KMS-11 (cell line): ENCODE measurements around the gene SLC38A2.

Experiments
- H2AFZ ChIP-seq: fragments of 200-600 bp; sonication (generic); 2 replicates; pipeline ENCODE4 v1.6.1; 2016; ENCODE audit warnings: antibody characterized with exemption, mixed run types, low read depth
- H3K27ac ChIP-seq: fragments of 200-600 bp; sonication (generic); 2 replicates; pipeline ENCODE4 v1.6.1; 2016; ENCODE audit warnings: mild to moderate bottlenecking, mixed run types
- H3K27me3 ChIP-seq: fragments of 200-600 bp; sonication (generic); 2 replicates; pipeline ENCODE4 v1.6.1; 2017; ENCODE audit warnings: mild to moderate bottlenecking, low read depth, mixed run types, moderate library complexity; ENCODE audit not compliant: insufficient read depth
- H3K36me3 ChIP-seq: fragments of 200-600 bp; sonication (generic); 2 replicates; pipeline ENCODE4 v1.6.1; 2017; ENCODE audit warnings: mild to moderate bottlenecking, mixed run types; ENCODE audit not compliant: insufficient read depth
- H3K4me1 ChIP-seq: fragments of 200-600 bp; sonication (generic); 2 replicates; pipeline ENCODE4 v1.6.1; 2016; ENCODE audit warnings: mild to moderate bottlenecking, low read depth, mixed run types; ENCODE audit not compliant: poor library complexity, severe bottlenecking
- H3K4me2 ChIP-seq: fragments of 200-600 bp; sonication (generic); 2 replicates; pipeline ENCODE4 v1.7.0; 2016; ENCODE audit warnings: mild to moderate bottlenecking, mixed run types
- H3K4me3 ChIP-seq: fragments of 200-600 bp; sonication (generic); IDR thresholded peaks from 2 replicates; pipeline ENCODE4 v1.6.1; 2017; ENCODE audit warnings: low read depth, low read length, mixed read lengths; ENCODE audit not compliant: insufficient read depth
- H3K79me2 ChIP-seq: fragments of 200-600 bp; sonication (generic); 2 replicates; pipeline ENCODE4 v1.6.1; 2016; ENCODE audit warnings: low read depth, mixed run types; ENCODE audit not compliant: insufficient read depth
- H3K9ac ChIP-seq: fragments of 200-600 bp; sonication (generic); 2 replicates; pipeline ENCODE4 v1.6.1; 2016; ENCODE audit warnings: mild to moderate bottlenecking, mixed run types
- H4K20me1 ChIP-seq: fragments of 200-600 bp; sonication (generic); 2 replicates; pipeline ENCODE4 v1.6.1; 2016; ENCODE audit warnings: mild to moderate bottlenecking, mixed run types; ENCODE audit not compliant: insufficient read depth
- TF ChIP-seq, protein P1 (sequence below): fragments of 200-600 bp; sonication (generic); conservative IDR thresholded peaks from 2 replicates; pipeline ENCODE4 v1.6.1; 2017; ENCODE audit warnings: low read depth, mild to moderate bottlenecking, antibody characterized with exemption, low read length, moderate library complexity, mixed read lengths

The SLC38A2 gene

DNA sequence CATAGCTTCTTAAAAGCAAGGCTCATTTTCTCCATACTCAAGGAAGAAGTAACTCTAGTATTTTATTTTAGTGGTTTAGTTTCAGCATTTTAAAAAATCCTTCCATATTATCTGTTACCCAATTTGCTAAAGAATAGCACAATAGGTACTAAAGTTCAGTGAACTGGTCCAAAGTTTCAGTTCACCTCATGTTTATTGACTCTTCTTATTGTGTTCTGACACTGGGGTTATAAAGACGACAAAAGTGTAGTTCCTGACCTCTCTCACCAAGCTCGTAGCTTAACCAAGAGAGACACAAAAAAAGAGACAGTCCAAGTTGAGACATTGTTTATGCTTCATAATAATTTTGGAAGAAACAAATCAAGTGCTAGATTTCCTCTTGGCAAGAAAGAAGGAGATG is 40.8 kb upstream of the SLC38A2 start:
- TF ChIP-seq, protein P1, sequence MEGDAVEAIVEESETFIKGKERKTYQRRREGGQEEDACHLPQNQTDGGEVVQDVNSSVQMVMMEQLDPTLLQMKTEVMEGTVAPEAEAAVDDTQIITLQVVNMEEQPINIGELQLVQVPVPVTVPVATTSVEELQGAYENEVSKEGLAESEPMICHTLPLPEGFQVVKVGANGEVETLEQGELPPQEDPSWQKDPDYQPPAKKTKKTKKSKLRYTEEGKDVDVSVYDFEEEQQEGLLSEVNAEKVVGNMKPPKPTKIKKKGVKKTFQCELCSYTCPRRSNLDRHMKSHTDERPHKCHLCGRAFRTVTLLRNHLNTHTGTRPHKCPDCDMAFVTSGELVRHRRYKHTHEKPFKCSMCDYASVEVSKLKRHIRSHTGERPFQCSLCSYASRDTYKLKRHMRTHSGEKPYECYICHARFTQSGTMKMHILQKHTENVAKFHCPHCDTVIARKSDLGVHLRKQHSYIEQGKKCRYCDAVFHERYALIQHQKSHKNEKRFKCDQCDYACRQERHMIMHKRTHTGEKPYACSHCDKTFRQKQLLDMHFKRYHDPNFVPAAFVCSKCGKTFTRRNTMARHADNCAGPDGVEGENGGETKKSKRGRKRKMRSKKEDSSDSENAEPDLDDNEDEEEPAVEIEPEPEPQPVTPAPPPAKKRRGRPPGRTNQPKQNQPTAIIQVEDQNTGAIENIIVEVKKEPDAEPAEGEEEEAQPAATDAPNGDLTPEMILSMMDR: no peak
- Histone ChIP-seq H3K27ac (no peak overlapping the region), H3K4me1 (no peaks in the 10 kb centered on the region), H3K9ac (no peak overlapping the region), H3K27me3 (no peaks in the 10 kb centered on the region), H3K4me2 (no peak overlapping the region), H3K36me3 (no peaks in the 10 kb centered on the region), H2AFZ (no peak overlapping the region), H3K4me3 (no peak overlapping the region), H3K79me2 (no peaks in the 10 kb centered on the region), H4K20me1 (no peaks in the 10 kb centered on the region)

- H3K9ac ChIP-seq: no peak overlapping the region
- no peak overlapping the region for H2AFZ ChIP-seq
- H3K4me1 ChIP-seq: no peaks in the 10 kb centered on the region
- no peaks in the 10 kb centered on the region for H4K20me1 ChIP-seq
- H3K79me2 ChIP-seq: no peaks in the 10 kb centered on the region
- H3K4me2 ChIP-seq: no peak overlapping the region
- H3K36me3 ChIP-seq: no peaks in the 10 kb centered on the region
- H3K4me3 ChIP-seq: no peak overlapping the region
- TF ChIP-seq, protein P1: no peak
- H3K27ac ChIP-seq: no peak overlapping the region
- H3K27me3 ChIP-seq: no peaks in the 10 kb centered on the region
Measured at GRCh38 chr12:46412857-46413256, 40.3 kb upstream of the SLC38A2 start.

- no peak overlapping the region for H2AFZ ChIP-seq
- H3K36me3 ChIP-seq: no peaks in the 10 kb centered on the region
- no peak overlapping the region for H3K4me2 ChIP-seq
- no peaks in the 10 kb centered on the region for H3K4me1 ChIP-seq
- no peaks in the 10 kb centered on the region for H4K20me1 ChIP-seq
- no peak overlapping the region for H3K27ac ChIP-seq
- H3K9ac ChIP-seq: no peak overlapping the region
- no peaks in the 10 kb centered on the region for H3K27me3 ChIP-seq
- TF ChIP-seq, protein P1: no peak
- H3K79me2 ChIP-seq: no peaks in the 10 kb centered on the region
- H3K4me3 ChIP-seq: no peak overlapping the region
Measured at GRCh38 chr12:46410495-46410894, 37.9 kb upstream of the SLC38A2 start.

DNA sequence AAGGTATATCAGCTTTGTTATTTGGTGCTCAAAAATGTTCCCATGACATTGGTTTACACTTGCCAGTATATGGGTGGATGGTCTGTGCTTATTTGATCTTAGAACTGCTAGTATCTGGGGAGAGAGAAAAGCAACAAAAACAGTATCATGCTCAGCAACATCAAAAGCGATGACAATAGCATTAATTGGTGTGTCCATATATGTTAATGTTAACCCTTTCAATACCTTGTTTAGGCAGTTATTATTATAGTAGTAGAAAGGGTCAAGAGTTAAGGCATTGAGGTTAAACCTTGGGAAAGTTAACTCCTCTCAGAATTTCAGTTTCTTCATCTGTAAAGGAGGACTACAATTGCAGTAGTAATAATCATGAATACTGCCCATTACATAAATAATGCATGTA is 37.4 kb upstream of the SLC38A2 start:
- TF ChIP-seq, protein P1: no peak
- Histone ChIP-seq H3K4me2 (no peak overlapping the region), H3K4me1 (peaks cover 3% of the 10 kb centered on the region), H2AFZ (no peak overlapping the region), H3K4me3 (no peak overlapping the region), H3K27ac (no peak overlapping the region), H3K27me3 (no peaks in the 10 kb centered on the region), H3K9ac (no peak overlapping the region), H3K36me3 (no peaks in the 10 kb centered on the region), H4K20me1 (no peaks in the 10 kb centered on the region), H3K79me2 (no peaks in the 10 kb centered on the region)
